ENCODE data around the gene PRIM1.

The PRIM1 gene

DNA sequence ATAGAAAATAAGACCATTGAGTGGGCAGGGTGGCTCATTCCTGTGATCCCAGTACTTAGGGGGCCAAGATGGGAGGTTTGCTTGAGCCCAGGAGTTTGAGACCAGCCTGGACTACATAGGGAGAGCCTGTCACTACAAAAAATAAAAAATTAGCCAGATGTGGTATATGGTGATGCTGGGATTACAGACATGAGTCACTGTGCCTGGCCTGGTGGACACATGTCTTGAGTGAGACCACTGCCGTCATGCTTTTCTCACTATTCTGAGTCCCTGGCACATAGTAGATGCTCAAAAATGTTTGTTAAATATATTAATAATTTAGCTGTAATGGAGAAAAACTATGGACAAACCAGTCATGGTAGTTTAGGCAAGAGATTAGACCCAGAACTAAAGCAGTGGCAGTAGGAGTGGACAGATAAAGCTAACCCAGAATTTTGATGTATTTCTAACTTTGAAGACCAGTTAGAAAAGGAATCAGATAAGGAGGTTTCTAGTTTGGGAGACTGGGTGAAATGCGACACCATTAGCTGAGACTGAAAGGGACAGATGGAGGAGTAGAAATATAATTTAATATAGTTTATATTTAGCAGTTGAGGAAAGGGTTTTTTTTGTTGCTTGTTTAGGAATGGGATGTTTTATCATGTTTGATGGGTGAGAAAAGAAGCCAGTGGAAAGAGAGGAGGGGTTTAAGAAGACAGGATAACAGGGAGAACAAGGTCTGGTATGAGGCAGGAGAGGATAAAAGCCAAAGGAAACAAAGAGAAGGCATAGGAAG lies 56.6 kb downstream of the PRIM1 start:
- H3K4me3 ChIP-seq (ENCODE audit: low read length) = no peak overlapping the region
- H2AFZ ChIP-seq (ENCODE audit: low read depth, low read length) = no peak overlapping the region
- H3K36me3 ChIP-seq (ENCODE audit: insufficient read depth, low read length) = no peaks in the 10 kb centered on the region
- H3K9me3 ChIP-seq (ENCODE audit: low read length) = no peaks in the 10 kb centered on the region
- peaks cover 3% of the 10 kb centered on the region for H3K4me1 ChIP-seq (ENCODE audit: insufficient read depth, low read length)
- H3K27me3 ChIP-seq (ENCODE audit: insufficient read depth, low read length) = no peaks in the 10 kb centered on the region

GRCh38 chr12:56694161-56694560 lies 58.0 kb downstream of the PRIM1 start:
- H3K4me3 ChIP-seq (ENCODE audit: low read length) = no peak overlapping the region
- no peaks in the 10 kb centered on the region for H3K36me3 ChIP-seq (ENCODE audit: insufficient read depth, low read length)
- H2AFZ ChIP-seq (ENCODE audit: low read depth, low read length) = no peak overlapping the region
- H3K27me3 ChIP-seq (ENCODE audit: insufficient read depth, low read length) = no peaks in the 10 kb centered on the region
- no peaks in the 10 kb centered on the region for H3K9me3 ChIP-seq (ENCODE audit: low read length)
- peaks cover 3% of the 10 kb centered on the region for H3K4me1 ChIP-seq (ENCODE audit: insufficient read depth, low read length)

DNA sequence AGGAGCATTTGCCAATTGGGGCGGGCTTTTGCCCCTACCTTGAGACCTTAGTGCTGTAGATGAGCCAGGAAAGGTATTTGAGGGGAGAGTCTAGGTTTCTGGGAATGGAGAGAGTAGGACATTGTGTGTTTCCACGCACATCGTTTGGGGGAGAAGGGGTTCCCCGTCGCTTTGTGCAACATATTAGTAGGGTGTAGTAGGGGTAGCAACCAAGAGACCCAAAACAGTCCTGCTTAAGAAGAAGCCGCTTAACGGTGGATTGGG lies 63.3 kb downstream of the PRIM1 start:
- H3K9me3 ChIP-seq (ENCODE audit: low read length) = no peaks in the 10 kb centered on the region
- H2AFZ ChIP-seq (ENCODE audit: low read depth, low read length) = peak overlapping the region; percentile 41
- H3K36me3 ChIP-seq (ENCODE audit: insufficient read depth, low read length) = peaks cover 6% of the 10 kb centered on the region
- H3K27me3 ChIP-seq (ENCODE audit: insufficient read depth, low read length) = no peaks in the 10 kb centered on the region
- peaks cover 20% of the 10 kb centered on the region for H3K4me1 ChIP-seq (ENCODE audit: insufficient read depth, low read length)
- peak overlapping the region; percentile 63 for H3K4me3 ChIP-seq (ENCODE audit: low read length)

GRCh38 chr12:56688129-56688845 lies 63.8 kb downstream of the PRIM1 start, which contains the start of gene PTGES3:
Gene PTGES3 (minus strand): TSS chr12:56688284. CDS start chr12:56687999, 285 bp downstream.
- Histone ChIP-seq H2AFZ (ENCODE audit: low read depth, low read length) (peak within 1 kb of the TSS; percentile 64), H3K27me3 (ENCODE audit: insufficient read depth, low read length) (no peaks in the 10 kb centered on the region), H3K4me1 (ENCODE audit: insufficient read depth, low read length) (peaks cover 20% of the 10 kb centered on the region), H3K36me3 (ENCODE audit: insufficient read depth, low read length) (peaks cover 6% of the 10 kb centered on the region), H3K4me3 (ENCODE audit: low read length) (peak within 1 kb of the TSS; percentile 86), H3K9me3 (ENCODE audit: low read length) (no peaks in the 10 kb centered on the region)

GRCh38 chr12:56687223-56688128 lies 64.6 kb downstream of the PRIM1 start:
- Histone ChIP-seq H2AFZ (ENCODE audit: low read depth, low read length) (peak overlapping the region; percentile 64), H3K9me3 (ENCODE audit: low read length) (no peaks in the 10 kb centered on the region), H3K36me3 (ENCODE audit: insufficient read depth, low read length) (peaks cover 10% of the 10 kb centered on the region)

GRCh38 chr12:56684745-56685359 lies 67.3 kb downstream of the PRIM1 start:
- peaks cover 2% of the 10 kb centered on the region for H3K9me3 ChIP-seq (ENCODE audit: low read length)
- H2AFZ ChIP-seq (ENCODE audit: low read depth, low read length) = no peak overlapping the region
- peaks cover 20% of the 10 kb centered on the region for H3K4me1 ChIP-seq (ENCODE audit: insufficient read depth, low read length)
- H3K27me3 ChIP-seq (ENCODE audit: insufficient read depth, low read length) = no peaks in the 10 kb centered on the region
- peaks cover 23% of the 10 kb centered on the region for H3K36me3 ChIP-seq (ENCODE audit: insufficient read depth, low read length)
- H3K4me3 ChIP-seq (ENCODE audit: low read length) = no peak overlapping the region

More at GRCh38 chr12:56687223-56688128, 64.6 kb downstream of the PRIM1 start:
- H3K4me1 ChIP-seq (ENCODE audit: insufficient read depth, low read length) = peaks cover 20% of the 10 kb centered on the region
- peak overlapping the region; percentile 86 for H3K4me3 ChIP-seq (ENCODE audit: low read length)
- H3K27me3 ChIP-seq (ENCODE audit: insufficient read depth, low read length) = no peaks in the 10 kb centered on the region

- no peak overlapping the region for H3K4me3 ChIP-seq (ENCODE audit: low read length)
- H3K4me1 ChIP-seq (ENCODE audit: insufficient read depth, low read length) = peaks cover 15% of the 10 kb centered on the region
- H2AFZ ChIP-seq (ENCODE audit: low read depth, low read length) = no peak overlapping the region
- H3K9me3 ChIP-seq (ENCODE audit: low read length) = peaks cover 2% of the 10 kb centered on the region
- peaks cover 29% of the 10 kb centered on the region for H3K36me3 ChIP-seq (ENCODE audit: insufficient read depth, low read length)
- H3K27me3 ChIP-seq (ENCODE audit: insufficient read depth, low read length) = no peaks in the 10 kb centered on the region
Measured at GRCh38 chr12:56682323-56682722, 69.8 kb downstream of the PRIM1 start.
